ENCODE measurements around the gene GAREM1. TPM values are rescaled to one million over a fixed set of nuclear protein-coding genes. Genes with fewer than 3 reads are reported as not detected.

The GAREM1 gene
- total and polyA plus RNA-seq, 2 of the 8 experiments (the other 6 are each of a cell fraction or from before 2014, with no cell fraction given) = 3.6 to 9.2 TPM

DNA sequence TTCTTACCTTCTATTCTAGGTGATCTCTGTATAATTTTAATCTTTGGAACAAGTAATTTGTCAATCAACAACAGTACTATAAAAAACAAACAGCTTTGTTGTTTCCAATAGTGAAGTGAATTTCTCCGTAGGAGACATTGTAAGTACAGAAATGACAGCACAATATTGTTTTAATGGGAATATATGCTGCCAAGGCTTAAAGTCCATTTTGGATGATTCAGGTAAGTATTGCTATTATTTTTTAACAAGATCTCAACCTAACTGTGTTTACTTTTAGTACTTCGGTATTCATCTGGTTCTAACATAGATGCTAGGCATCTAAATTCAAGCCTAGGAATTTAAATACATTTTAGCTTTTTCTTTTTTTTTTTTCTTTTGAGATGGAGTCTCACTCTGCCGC lies 175.1 kb downstream of the GAREM1 start (continued):
- TF ChIP-seq, protein P1, sequence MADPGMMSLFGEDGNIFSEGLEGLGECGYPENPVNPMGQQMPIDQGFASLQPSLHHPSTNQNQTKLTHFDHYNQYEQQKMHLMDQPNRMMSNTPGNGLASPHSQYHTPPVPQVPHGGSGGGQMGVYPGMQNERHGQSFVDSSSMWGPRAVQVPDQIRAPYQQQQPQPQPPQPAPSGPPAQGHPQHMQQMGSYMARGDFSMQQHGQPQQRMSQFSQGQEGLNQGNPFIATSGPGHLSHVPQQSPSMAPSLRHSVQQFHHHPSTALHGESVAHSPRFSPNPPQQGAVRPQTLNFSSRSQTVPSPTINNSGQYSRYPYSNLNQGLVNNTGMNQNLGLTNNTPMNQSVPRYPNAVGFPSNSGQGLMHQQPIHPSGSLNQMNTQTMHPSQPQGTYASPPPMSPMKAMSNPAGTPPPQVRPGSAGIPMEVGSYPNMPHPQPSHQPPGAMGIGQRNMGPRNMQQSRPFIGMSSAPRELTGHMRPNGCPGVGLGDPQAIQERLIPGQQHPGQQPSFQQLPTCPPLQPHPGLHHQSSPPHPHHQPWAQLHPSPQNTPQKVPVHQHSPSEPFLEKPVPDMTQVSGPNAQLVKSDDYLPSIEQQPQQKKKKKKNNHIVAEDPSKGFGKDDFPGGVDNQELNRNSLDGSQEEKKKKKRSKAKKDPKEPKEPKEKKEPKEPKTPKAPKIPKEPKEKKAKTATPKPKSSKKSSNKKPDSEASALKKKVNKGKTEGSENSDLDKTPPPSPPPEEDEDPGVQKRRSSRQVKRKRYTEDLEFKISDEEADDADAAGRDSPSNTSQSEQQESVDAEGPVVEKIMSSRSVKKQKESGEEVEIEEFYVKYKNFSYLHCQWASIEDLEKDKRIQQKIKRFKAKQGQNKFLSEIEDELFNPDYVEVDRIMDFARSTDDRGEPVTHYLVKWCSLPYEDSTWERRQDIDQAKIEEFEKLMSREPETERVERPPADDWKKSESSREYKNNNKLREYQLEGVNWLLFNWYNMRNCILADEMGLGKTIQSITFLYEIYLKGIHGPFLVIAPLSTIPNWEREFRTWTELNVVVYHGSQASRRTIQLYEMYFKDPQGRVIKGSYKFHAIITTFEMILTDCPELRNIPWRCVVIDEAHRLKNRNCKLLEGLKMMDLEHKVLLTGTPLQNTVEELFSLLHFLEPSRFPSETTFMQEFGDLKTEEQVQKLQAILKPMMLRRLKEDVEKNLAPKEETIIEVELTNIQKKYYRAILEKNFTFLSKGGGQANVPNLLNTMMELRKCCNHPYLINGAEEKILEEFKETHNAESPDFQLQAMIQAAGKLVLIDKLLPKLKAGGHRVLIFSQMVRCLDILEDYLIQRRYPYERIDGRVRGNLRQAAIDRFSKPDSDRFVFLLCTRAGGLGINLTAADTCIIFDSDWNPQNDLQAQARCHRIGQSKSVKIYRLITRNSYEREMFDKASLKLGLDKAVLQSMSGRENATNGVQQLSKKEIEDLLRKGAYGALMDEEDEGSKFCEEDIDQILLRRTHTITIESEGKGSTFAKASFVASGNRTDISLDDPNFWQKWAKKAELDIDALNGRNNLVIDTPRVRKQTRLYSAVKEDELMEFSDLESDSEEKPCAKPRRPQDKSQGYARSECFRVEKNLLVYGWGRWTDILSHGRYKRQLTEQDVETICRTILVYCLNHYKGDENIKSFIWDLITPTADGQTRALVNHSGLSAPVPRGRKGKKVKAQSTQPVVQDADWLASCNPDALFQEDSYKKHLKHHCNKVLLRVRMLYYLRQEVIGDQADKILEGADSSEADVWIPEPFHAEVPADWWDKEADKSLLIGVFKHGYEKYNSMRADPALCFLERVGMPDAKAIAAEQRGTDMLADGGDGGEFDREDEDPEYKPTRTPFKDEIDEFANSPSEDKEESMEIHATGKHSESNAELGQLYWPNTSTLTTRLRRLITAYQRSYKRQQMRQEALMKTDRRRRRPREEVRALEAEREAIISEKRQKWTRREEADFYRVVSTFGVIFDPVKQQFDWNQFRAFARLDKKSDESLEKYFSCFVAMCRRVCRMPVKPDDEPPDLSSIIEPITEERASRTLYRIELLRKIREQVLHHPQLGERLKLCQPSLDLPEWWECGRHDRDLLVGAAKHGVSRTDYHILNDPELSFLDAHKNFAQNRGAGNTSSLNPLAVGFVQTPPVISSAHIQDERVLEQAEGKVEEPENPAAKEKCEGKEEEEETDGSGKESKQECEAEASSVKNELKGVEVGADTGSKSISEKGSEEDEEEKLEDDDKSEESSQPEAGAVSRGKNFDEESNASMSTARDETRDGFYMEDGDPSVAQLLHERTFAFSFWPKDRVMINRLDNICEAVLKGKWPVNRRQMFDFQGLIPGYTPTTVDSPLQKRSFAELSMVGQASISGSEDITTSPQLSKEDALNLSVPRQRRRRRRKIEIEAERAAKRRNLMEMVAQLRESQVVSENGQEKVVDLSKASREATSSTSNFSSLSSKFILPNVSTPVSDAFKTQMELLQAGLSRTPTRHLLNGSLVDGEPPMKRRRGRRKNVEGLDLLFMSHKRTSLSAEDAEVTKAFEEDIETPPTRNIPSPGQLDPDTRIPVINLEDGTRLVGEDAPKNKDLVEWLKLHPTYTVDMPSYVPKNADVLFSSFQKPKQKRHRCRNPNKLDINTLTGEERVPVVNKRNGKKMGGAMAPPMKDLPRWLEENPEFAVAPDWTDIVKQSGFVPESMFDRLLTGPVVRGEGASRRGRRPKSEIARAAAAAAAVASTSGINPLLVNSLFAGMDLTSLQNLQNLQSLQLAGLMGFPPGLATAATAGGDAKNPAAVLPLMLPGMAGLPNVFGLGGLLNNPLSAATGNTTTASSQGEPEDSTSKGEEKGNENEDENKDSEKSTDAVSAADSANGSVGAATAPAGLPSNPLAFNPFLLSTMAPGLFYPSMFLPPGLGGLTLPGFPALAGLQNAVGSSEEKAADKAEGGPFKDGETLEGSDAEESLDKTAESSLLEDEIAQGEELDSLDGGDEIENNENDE (IDR thresholded peaks at IDR 0.05; ENCODE audit: insufficient replicate concordance, low read length) = no peak

Measured in H1 (cell line).